AG04450 (cell line): ENCODE data around the gene NUFIP2. TPM values are rescaled to one million over a fixed set of nuclear protein-coding genes. Genes with fewer than 3 reads are reported as not detected.

ENCODE experiments used
- CTCF ChIA-PET: fragments of 300-600, 350-600 bp; formaldehyde crosslinking; extraction: SDS; loops from one replicate; lab custom pipeline; 2022; ENCODE audit warnings: antibody characterized with exemption, inconsistent platforms; lab: Charles Lee
- POLR2A ChIA-PET: fragments of 350-600 bp; formaldehyde crosslinking; extraction: SDS; loops from one replicate; lab custom pipeline; 2021; ENCODE audit warnings: antibody characterized with exemption, inconsistent platforms; lab: Yijun Ruan, JAX
- DNase-seq: peaks from one replicate; pipeline ENCODE4 v3.0.0-alpha.2; 2011; ENCODE audit warnings: low read depth, low spot score
- H3K27ac ChIP-seq: one replicate; pipeline ENCODE4 v1.5.1; 2012; ENCODE audit warnings: low read depth, low read length, control low read depth
- H3K27me3 ChIP-seq: one replicate; pipeline ENCODE4 v1.6.0; 2012; ENCODE audit warnings: low read length; ENCODE audit not compliant: control insufficient read depth, insufficient read depth
- H3K4me3 ChIP-seq: 2 replicates; pipeline ENCODE4 v1.5.1; 2011; ENCODE audit warnings: mild to moderate bottlenecking, low read depth, low read length, control low read depth
- H3K9me3 ChIP-seq: 2 replicates; pipeline ENCODE4 v1.5.1; 2012; ENCODE audit warnings: low read length; ENCODE audit not compliant: control insufficient read depth, insufficient read depth
- polyA plus RNA-seq: library from polyadenylated mRNA; depleted of rRNA; stranded (reverse); fragments of >200 nt; gene quantifications from 2 replicates; pipeline ENCODE4 v1.2.3, GENCODE V29; 2011
- TF ChIP-seq, protein P1 (sequence below): IDR thresholded peaks from 2 replicates; pipeline ENCODE4 v1.5.1; 2011; ENCODE audit warnings: low read depth, low read length, control low read depth, inconsistent platforms

The NUFIP2 gene
- polyA plus RNA-seq, 1 experiment = 14.7 TPM

DNA sequence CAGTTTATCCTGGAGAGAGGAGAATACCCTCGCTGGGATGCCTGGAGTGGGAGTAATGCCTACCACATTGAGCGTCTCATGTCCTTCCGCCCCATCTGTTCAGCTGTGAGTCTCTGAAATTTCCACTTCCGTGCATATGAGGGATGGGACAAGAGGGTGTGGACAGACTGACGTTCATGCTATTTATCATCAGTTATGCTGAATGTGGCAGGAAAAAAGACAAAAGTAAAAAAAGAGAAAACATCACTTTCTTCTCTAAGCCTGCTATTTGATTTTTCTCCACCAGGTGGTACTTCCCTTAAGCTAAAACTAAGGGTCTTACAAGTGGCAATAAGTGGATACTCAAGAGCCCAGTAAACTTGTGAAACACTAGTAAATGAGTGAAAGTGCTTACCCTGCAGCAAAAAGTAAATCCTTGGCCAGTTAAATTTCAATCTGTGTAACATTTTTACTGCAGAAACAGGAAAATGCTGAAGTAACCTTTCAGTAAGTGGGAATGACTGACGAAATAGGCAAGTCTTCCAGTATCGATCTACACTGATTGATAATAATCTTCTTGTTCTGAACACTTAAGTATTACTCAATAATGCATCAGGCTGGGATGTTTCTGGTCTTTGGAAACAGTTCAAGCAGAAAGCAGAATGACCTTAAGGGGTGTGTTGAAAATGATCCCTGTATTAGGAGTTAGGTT, 41.7 kb downstream of the NUFIP2 start:
- ChIA-PET CTCF (interaction anchor here (1.1 to 4.7 kb wide), 5 partner anchors 11 to 107 kb away, joined by 4 to 22 read pairs (median 7); no protein-coding TSS in a partner anchor), POLR2A (no interaction called here)
- DNase-seq = no peak
- H3K9me3 ChIP-seq = no peaks in the 10 kb centered on the region
- peak overlapping the region; percentile 22 for H3K27ac ChIP-seq
- no peak overlapping the region for H3K4me3 ChIP-seq
- H3K27me3 ChIP-seq = no peaks in the 10 kb centered on the region
- TF ChIP-seq, protein P1, sequence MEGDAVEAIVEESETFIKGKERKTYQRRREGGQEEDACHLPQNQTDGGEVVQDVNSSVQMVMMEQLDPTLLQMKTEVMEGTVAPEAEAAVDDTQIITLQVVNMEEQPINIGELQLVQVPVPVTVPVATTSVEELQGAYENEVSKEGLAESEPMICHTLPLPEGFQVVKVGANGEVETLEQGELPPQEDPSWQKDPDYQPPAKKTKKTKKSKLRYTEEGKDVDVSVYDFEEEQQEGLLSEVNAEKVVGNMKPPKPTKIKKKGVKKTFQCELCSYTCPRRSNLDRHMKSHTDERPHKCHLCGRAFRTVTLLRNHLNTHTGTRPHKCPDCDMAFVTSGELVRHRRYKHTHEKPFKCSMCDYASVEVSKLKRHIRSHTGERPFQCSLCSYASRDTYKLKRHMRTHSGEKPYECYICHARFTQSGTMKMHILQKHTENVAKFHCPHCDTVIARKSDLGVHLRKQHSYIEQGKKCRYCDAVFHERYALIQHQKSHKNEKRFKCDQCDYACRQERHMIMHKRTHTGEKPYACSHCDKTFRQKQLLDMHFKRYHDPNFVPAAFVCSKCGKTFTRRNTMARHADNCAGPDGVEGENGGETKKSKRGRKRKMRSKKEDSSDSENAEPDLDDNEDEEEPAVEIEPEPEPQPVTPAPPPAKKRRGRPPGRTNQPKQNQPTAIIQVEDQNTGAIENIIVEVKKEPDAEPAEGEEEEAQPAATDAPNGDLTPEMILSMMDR = peak; percentile 56

DNA sequence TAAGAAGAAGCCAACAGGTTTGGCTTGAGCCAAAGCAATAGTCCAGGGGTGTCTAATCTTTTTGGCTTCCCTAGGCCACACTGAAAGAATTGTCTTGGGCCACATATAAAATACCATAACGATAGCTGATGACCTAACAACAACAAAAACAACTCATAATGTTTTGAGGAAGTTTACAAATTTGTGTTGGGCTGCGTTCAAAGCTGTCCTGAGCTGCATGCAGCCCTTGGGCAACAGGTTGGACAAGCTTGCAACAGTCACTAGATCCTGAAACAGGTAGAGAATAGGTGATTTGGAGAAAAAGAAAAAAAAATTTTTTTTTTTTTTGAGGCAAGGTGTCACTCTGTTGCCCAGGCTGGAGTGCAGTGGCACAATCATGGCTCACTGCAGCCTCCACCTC, 42.8 kb downstream of the NUFIP2 start:
- DNase-seq = no peak
- POLR2A ChIA-PET = interaction anchor here (1.0 to 1.7 kb wide), 2 partner anchors 10 to 93 kb away, joined by 3 to 19 read pairs; no protein-coding TSS in a partner anchor
- CTCF ChIA-PET = interaction anchor here (1.0 to 4.7 kb wide), 9 partner anchors 10 to 134 kb away, joined by 3 to 22 read pairs (median 8); partner anchors contain the start of gene MYO18A
- no peaks in the 10 kb centered on the region for H3K27me3 ChIP-seq
- TF ChIP-seq, protein P1 = no peak
- no peak overlapping the region for H3K4me3 ChIP-seq
- peak overlapping the region; percentile 49 for H3K27ac ChIP-seq
- H3K9me3 ChIP-seq = no peaks in the 10 kb centered on the region

DNA sequence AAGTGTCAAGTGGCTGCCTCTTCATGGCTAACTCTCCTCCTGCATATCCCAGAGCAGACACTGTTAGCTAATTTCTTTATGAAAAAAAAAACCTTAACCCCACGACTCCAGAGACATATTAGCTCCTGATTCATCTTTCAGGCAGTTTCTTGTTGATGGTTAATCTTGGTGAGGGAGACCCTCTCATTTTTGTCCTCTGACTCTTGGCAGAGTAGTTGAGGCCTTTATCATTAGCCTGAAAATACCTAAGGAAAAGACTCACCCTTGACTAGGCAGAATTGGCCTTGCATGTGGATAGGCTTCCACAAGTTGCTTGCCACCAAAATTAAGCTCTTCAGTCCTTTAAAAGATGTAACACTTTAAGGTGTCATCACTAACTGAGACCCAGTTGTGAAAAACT, 43.3 kb downstream of the NUFIP2 start:
- no peaks in the 10 kb centered on the region for H3K27me3 ChIP-seq
- no peaks in the 10 kb centered on the region for H3K9me3 ChIP-seq
- no peak overlapping the region for H3K4me3 ChIP-seq
- POLR2A ChIA-PET = interaction anchor here (0.5 to 1.7 kb wide), 4 partner anchors 10 to 103 kb away, joined by 3 to 19 read pairs (median 5); partner anchors contain the start of gene NUFIP2
- CTCF ChIA-PET = interaction anchor here (0.9 to 4.7 kb wide), 11 partner anchors 9 to 134 kb away, joined by 3 to 22 read pairs (median 7); partner anchors contain the start of gene MYO18A
- DNase-seq = peak; percentile 59
- TF ChIP-seq, protein P1 = no peak
- H3K27ac ChIP-seq = peak overlapping the region; percentile 49

DNA sequence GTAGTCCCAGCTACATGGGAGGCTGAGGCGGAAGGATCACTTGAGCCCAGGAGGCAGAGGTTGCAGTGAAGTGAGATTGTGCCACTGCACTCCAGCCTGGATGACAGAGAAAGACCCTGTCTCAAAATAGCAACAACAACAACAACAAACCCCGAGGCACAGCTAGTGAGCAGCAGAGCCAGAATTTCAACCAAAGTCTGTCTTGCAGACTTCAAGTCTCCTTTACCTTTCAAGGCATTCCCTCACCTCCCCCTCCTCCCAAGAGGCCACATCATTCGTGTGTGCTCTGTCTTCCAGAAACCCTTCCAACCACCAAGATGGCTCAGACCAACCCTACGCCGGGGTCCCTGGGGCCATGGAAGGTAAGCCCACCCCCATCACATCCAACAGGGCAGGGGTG, 45.1 kb downstream of the NUFIP2 start:
- DNase-seq = no peak
- no peak overlapping the region for H3K4me3 ChIP-seq
- CTCF ChIA-PET = interaction anchor here (1.6 to 4.7 kb wide), 2 partner anchors 29 to 132 kb away, joined by 5 to 22 read pairs; no protein-coding TSS in a partner anchor
- H3K27me3 ChIP-seq = no peaks in the 10 kb centered on the region
- POLR2A ChIA-PET = no interaction called here
- TF ChIP-seq, protein P1 = no peak
- H3K9me3 ChIP-seq = no peaks in the 10 kb centered on the region
- H3K27ac ChIP-seq = no peak overlapping the region

DNA sequence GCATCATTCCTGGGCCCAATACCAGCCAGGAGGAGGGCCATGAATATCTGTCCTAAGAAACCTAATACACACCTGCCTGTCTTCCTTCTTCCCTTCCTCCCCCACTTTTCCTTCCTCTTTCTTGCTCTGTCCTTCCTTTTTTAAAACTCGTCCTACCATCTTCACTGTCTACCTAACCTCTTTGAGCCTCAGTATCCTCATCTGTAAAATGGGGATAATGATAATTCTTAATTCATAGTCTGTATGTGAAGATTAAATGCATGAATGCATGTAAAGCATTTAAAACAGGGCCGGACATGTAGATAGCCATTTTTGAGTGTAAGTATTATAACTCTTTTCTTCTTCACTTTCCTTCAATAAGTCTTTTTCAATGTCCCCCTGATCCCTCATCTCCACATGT, 46.7 kb downstream of the NUFIP2 start:
- TF ChIP-seq, protein P1 = no peak
- POLR2A ChIA-PET = no interaction called here
- H3K9me3 ChIP-seq = no peaks in the 10 kb centered on the region
- no peak overlapping the region for H3K27ac ChIP-seq
- no peaks in the 10 kb centered on the region for H3K27me3 ChIP-seq
- no peak overlapping the region for H3K4me3 ChIP-seq
- DNase-seq = no peak
- CTCF ChIA-PET = no interaction called here
